SH-SY5Y (cell line): ENCODE measurements around the gene EFNA2.

Experiments
- GATA2 ChIP-seq: IDR thresholded peaks from 2 replicates; pipeline ENCODE4 v1.6.1; 2011; ENCODE audit warnings: mild to moderate bottlenecking, low read depth, low read length
- GATA3 ChIP-seq: IDR thresholded peaks from 2 replicates; pipeline ENCODE4 v1.6.1; 2011; ENCODE audit warnings: low read depth, mild to moderate bottlenecking, low read length, moderate library complexity

- TF ChIP-seq GATA3: no peak
- TF ChIP-seq GATA2: no peak
These were observed 37.9 kb upstream of the EFNA2 start for GRCh38 chr19:1247748-1248138.
